ENCODE data around the gene INPP5E.

- no peak for TF ChIP-seq CTCF (IDR thresholded peaks at IDR 0.05)
- TF ChIP-seq POLR2A (IDR thresholded peaks at IDR 0.05): no peak
Measured at GRCh38 chr9:136389396-136389795, 50.2 kb downstream of the INPP5E start.
